Ishikawa (cell line): ENCODE data around the gene TRAF5.

Experiments used
- CEBPB ChIP-seq: IDR thresholded peaks from 2 replicates; pipeline ENCODE4 v1.6.1; 2012
- CREB1 ChIP-seq: IDR thresholded peaks from 2 replicates; pipeline ENCODE4 v1.6.1; 2012; ENCODE audit warnings: low read depth
- NFIC ChIP-seq: IDR thresholded peaks from 2 replicates; pipeline ENCODE4 v1.6.1; 2012
- RAD21 ChIP-seq: IDR thresholded peaks from 2 replicates; pipeline ENCODE4 v1.6.1; 2012; ENCODE audit warnings: low read depth
- REST ChIP-seq: IDR thresholded peaks from 2 replicates; pipeline ENCODE4 v1.6.1; 2012; ENCODE audit warnings: low read depth, mild to moderate bottlenecking
- TEAD4 ChIP-seq: IDR thresholded peaks from 2 replicates; pipeline ENCODE4 v1.6.1; 2012
- TF ChIP-seq, protein P1 (sequence below): IDR thresholded peaks from 2 replicates; pipeline ENCODE4 v1.6.1; 2012

DNA sequence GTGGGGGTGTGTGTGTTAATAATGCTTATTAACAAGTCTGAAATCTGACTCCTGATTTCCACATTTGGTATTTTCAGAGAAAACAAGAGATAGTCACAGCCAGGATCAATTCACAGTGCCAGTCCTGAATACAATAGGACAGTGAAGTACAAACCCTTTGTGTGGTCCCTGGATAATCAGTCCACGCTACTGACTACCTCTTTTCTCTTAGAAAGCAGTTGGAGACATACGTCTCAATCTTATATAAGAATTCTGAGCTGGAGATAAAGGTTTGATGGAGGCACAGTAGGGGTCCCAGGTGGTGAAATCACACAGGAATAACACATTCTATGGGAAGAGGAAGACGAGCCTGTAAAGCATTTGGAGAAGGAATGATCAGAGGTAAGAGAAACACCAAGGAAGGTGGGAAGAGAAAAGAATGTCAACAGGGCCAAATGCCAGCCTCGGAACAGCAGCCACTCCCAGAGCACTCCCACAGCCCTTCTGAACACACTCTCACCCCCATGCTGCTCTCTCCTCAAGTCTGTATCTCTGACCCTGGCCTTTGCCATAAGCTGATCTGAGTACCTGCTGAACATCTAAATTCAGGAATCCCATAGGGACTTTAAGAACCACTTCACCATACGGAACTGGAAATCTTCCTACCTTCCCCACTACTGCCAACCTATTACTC, 48.6 kb downstream of the TRAF5 start:
- no peak for TF ChIP-seq TEAD4
- no peak for TF ChIP-seq RAD21
- no peak for TF ChIP-seq REST
- TF ChIP-seq NFIC: no peak
- TF ChIP-seq CREB1: no peak
- TF ChIP-seq, protein P1, sequence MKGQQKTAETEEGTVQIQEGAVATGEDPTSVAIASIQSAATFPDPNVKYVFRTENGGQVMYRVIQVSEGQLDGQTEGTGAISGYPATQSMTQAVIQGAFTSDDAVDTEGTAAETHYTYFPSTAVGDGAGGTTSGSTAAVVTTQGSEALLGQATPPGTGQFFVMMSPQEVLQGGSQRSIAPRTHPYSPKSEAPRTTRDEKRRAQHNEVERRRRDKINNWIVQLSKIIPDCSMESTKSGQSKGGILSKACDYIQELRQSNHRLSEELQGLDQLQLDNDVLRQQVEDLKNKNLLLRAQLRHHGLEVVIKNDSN: no peak
- no peak for TF ChIP-seq CEBPB
